HepG2 (cell line): ENCODE data around the gene NME2. TPM values are rescaled to one million over a fixed set of nuclear protein-coding genes. Genes with fewer than 3 reads are reported as not detected.

Experiments
- DMTF1 ChIP-seq: sonication (generic); formaldehyde crosslinking; IDR thresholded peaks from 2 replicates; pipeline ENCODE4 v1.4.0; 2020; ENCODE audit warnings: mild to moderate bottlenecking, missing genetic modification reagents
- IRX3 ChIP-seq: sonication (generic); formaldehyde crosslinking; IDR thresholded peaks from 2 replicates; pipeline ENCODE4 v1.8.1; 2023; ENCODE audit warnings: mild to moderate bottlenecking, low read depth, missing genetic modification reagents, borderline replicate concordance
- KDM2A ChIP-seq: sonication (generic); formaldehyde crosslinking; IDR thresholded peaks from 2 replicates; pipeline ENCODE4 v1.4.0; 2020; ENCODE audit warnings: low read depth, missing genetic modification reagents, borderline replicate concordance
- PHF8 ChIP-seq: sonication (generic); formaldehyde crosslinking; IDR thresholded peaks from 2 replicates; pipeline ENCODE4 v1.5.0; 2020; ENCODE audit warnings: missing genetic modification reagents
- RXRB ChIP-seq: IDR thresholded peaks from 2 replicates; pipeline ENCODE4 v1.6.1; 2016; ENCODE audit warnings: borderline replicate concordance, missing genetic modification reagents, missing compliant biosample characterization
- SNAI1 ChIP-seq: sonication (generic); formaldehyde crosslinking; IDR thresholded peaks from 2 replicates; pipeline ENCODE4 v1.5.0; 2020; ENCODE audit warnings: mild to moderate bottlenecking, missing genetic modification reagents, borderline replicate concordance
- TP53 ChIP-seq: sonication (generic); formaldehyde crosslinking; conservative IDR thresholded peaks from 2 replicates; pipeline ENCODE4 v1.4.0; 2020; ENCODE audit warnings: missing genetic modification reagents
- ZNF234 ChIP-seq: sonication (generic); formaldehyde crosslinking; conservative IDR thresholded peaks from 2 replicates; pipeline ENCODE4 v1.5.1; 2020; ENCODE audit warnings: mild to moderate bottlenecking, missing genetic modification reagents
- ZNF709 ChIP-seq: sonication (generic); formaldehyde crosslinking; IDR thresholded peaks from 2 replicates; pipeline ENCODE4 v1.5.0; 2020; ENCODE audit warnings: mild to moderate bottlenecking, missing genetic modification reagents
- ZSCAN22 ChIP-seq: sonication (generic); formaldehyde crosslinking; IDR thresholded peaks from 2 replicates; pipeline ENCODE4 v1.4.0; 2020; ENCODE audit warnings: mild to moderate bottlenecking, missing genetic modification reagents
- polyA plus RNA-seq, 8 experiments: library from polyadenylated mRNA; depleted of rRNA in 3 of 8; stranded (reverse) in 7 of 8; unstranded in 1 of 8; fragments of >200 nt; fragmentation: Illumina TruSeq in 4 of 8; extraction: Trizol in 4 of 8; gene quantifications; 2 replicates each; pipeline versions ENCODE4 v1.2.1 to v1.2.3, GENCODE V29; 2011 to 2016; ENCODE audit warnings: low read depth in 4 of 8, missing spikeins in 1 of 8, mixed read lengths in 1 of 8; ENCODE audit not compliant: insufficient read depth in 1 of 8
- total RNA-seq, 5 experiments: library from RNA; depleted of rRNA; stranded (reverse); fragments of >200 nt; fragmentation: Illumina TruSeq; extraction: Trizol; gene quantifications; 2 replicates each; pipeline ENCODE4 v1.2.3, GENCODE V29; 2016; ENCODE audit warnings: low read depth in 1 of 5
- TF ChIP-seq, protein P1 (sequence below): sonication (generic); formaldehyde crosslinking; IDR thresholded peaks from one replicate; pipeline ENCODE4 v1.5.1; 2020; ENCODE audit warnings: mild to moderate bottlenecking, missing genetic modification reagents; ENCODE audit errors: not compliant biosample characterization
- TF ChIP-seq, protein P2 (sequence below): sonication (generic); formaldehyde crosslinking; IDR thresholded peaks from 2 replicates; pipeline ENCODE4 v1.5.1; 2020; ENCODE audit warnings: missing genetic modification reagents, mild to moderate bottlenecking, borderline replicate concordance
- TF ChIP-seq, protein P3 (sequence below): sonication (generic); formaldehyde crosslinking; conservative IDR thresholded peaks from 2 replicates; pipeline ENCODE4 v1.4.0; 2020; ENCODE audit warnings: missing genetic modification reagents

Gene NME2
- total and polyA plus RNA-seq, 2 of the 13 experiments (the other 11 are each of a cell fraction or from before 2014, with no cell fraction given) = 790 to 1,213 TPM

- TF ChIP-seq, protein P1, sequence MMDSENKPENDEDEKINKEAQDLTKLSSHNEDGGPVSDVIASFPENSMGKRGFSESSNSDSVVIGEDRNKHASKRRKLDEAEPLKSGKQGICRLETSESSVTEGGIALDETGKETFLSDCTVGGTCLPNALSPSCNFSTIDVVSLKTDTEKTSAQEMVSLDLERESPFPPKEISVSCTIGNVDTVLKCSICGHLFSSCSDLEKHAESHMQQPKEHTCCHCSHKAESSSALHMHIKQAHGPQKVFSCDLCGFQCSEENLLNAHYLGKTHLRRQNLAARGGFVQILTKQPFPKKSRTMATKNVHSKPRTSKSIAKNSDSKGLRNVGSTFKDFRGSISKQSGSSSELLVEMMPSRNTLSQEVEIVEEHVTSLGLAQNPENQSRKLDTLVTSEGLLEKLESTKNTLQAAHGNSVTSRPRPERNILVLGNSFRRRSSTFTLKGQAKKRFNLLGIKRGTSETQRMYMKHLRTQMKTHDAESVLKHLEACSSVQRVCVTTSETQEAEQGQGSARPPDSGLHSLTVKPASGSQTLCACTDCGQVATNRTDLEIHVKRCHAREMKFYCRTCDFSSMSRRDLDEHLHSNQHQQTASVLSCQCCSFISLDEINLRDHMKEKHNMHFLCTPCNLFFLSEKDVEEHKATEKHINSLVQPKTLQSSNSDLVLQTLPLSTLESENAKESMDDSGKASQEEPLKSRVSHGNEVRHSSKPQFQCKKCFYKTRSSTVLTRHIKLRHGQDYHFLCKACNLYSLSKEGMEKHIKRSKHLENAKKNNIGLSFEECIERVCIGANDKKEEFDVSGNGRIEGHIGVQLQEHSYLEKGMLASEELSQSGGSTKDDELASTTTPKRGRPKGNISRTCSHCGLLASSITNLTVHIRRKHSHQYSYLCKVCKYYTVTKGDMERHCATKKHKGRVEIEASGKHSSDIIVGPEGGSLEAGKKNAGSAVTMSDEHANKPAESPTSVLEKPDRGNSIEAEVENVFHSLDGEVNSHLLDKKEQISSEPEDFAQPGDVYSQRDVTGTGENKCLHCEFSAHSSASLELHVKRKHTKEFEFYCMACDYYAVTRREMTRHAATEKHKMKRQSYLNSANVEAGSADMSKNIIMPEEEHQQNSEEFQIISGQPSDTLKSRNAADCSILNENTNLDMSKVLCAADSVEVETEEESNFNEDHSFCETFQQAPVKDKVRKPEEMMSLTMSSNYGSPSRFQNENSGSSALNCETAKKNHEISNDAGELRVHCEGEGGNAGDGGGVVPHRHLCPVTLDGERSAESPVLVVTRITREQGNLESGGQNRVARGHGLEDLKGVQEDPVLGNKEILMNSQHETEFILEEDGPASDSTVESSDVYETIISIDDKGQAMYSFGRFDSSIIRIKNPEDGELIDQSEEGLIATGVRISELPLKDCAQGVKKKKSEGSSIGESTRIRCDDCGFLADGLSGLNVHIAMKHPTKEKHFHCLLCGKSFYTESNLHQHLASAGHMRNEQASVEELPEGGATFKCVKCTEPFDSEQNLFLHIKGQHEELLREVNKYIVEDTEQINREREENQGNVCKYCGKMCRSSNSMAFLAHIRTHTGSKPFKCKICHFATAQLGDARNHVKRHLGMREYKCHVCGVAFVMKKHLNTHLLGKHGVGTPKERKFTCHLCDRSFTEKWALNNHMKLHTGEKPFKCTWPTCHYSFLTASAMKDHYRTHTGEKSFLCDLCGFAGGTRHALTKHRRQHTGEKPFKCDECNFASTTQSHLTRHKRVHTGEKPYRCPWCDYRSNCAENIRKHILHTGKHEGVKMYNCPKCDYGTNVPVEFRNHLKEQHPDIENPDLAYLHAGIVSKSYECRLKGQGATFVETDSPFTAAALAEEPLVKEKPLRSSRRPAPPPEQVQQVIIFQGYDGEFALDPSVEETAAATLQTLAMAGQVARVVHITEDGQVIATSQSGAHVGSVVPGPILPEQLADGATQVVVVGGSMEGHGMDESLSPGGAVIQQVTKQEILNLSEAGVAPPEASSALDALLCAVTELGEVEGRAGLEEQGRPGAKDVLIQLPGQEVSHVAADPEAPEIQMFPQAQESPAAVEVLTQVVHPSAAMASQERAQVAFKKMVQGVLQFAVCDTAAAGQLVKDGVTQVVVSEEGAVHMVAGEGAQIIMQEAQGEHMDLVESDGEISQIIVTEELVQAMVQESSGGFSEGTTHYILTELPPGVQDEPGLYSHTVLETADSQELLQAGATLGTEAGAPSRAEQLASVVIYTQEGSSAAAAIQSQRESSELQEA (CRISPR knock-in tag) = no peak
- TF ChIP-seq ZSCAN22 (CRISPR knock-in tag) = peak; percentile 99
- no peak; the same call in 1 of the 2 replicates for TF ChIP-seq ZNF709 (CRISPR knock-in tag)
- TF ChIP-seq ZNF234 (CRISPR knock-in tag) = no peak
- TF ChIP-seq SNAI1 (CRISPR knock-in tag) = peak; percentile 74; the same call in 1 of the 2 replicates
- TF ChIP-seq, protein P2, sequence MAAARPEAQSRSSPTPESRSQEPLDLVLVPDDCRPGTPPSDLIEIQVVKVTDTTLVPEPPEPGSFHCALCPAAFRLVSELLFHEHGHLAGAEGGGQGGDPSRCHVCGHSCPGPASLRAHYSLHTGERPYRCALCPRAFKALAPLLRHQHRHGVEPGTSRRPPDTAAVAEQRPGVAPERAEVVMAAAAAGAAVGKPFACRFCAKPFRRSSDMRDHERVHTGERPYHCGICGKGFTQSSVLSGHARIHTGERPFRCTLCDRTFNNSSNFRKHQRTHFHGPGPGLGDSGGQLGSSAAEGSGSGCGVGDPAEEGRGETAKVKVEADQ (CRISPR knock-in tag) = no peak; the same call in 1 of the 2 replicates
- TF ChIP-seq KDM2A (CRISPR knock-in tag) = 0 out of 2 replicates have a peak, but pooled peaks have one; percentile 18
- peak; percentile 25; the same call in 1 of the 2 replicates for TF ChIP-seq RXRB
- TF ChIP-seq, protein P3, sequence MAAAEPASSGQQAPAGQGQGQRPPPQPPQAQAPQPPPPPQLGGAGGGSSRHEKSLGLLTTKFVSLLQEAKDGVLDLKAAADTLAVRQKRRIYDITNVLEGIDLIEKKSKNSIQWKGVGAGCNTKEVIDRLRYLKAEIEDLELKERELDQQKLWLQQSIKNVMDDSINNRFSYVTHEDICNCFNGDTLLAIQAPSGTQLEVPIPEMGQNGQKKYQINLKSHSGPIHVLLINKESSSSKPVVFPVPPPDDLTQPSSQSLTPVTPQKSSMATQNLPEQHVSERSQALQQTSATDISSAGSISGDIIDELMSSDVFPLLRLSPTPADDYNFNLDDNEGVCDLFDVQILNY (CRISPR knock-in tag) = no peak
- TF ChIP-seq TP53 = 0 out of 2 replicates have a peak, but pooled peaks have one; percentile 23
- TF ChIP-seq DMTF1 (CRISPR knock-in tag) = no peak
- no peak for TF ChIP-seq IRX3 (CRISPR knock-in tag)
- peak; percentile 36; the same call in 1 of the 2 replicates for TF ChIP-seq PHF8 (CRISPR knock-in tag)
These were observed 46.5 kb upstream of the NME2 start (continued) for GRCh38 chr17:51119415-51120356.
